ENCODE results near the gene ARHGAP5.

The ARHGAP5 gene

GRCh38 chr14:32087173-32087861 lies 10.2 kb downstream of the ARHGAP5 start:
- Histone ChIP-seq H3K4me1 (ENCODE audit: control insufficient read depth, insufficient read depth, low read length, poor library complexity, severe bottlenecking) (peaks cover 18% of the 10 kb centered on the region), H3K4me3 (ENCODE audit: extremely low read depth, insufficient read depth, low read length, poor library complexity, severe bottlenecking) (no peak overlapping the region), H3K27ac (ENCODE audit: low read depth, low read length, severe bottlenecking) (no peak overlapping the region), H3K36me3 (ENCODE audit: control insufficient read depth, insufficient read depth, low read length) (peaks cover 31% of the 10 kb centered on the region), H3K9me3 (ENCODE audit: control insufficient read depth, low read length) (no peaks in the 10 kb centered on the region)
- WGBS, 2 experiments (ENCODE audit: insufficient coverage in 2 of 2): no CpG with 5 or more reads among the region's 3 CpGs

GRCh38 chr14:32087907-32088306 lies 10.8 kb downstream of the ARHGAP5 start:
- Histone ChIP-seq H3K36me3 (ENCODE audit: control insufficient read depth, insufficient read depth, low read length) (peaks cover 37% of the 10 kb centered on the region), H3K9me3 (ENCODE audit: control insufficient read depth, low read length) (no peaks in the 10 kb centered on the region), H3K4me1 (ENCODE audit: control insufficient read depth, insufficient read depth, low read length, poor library complexity, severe bottlenecking) (peaks cover 14% of the 10 kb centered on the region), H3K27ac (ENCODE audit: low read depth, low read length, severe bottlenecking) (no peak overlapping the region), H3K4me3 (ENCODE audit: extremely low read depth, insufficient read depth, low read length, poor library complexity, severe bottlenecking) (no peak overlapping the region)
- WGBS, 2 experiments (ENCODE audit: insufficient coverage in 2 of 2): 86% methylated on average over 1 of the region's 2 CpGs; no CpG with 5 or more reads in 1 of the 2 experiments

- Histone ChIP-seq H3K36me3 (ENCODE audit: control insufficient read depth, insufficient read depth, low read length) (peaks cover 43% of the 10 kb centered on the region), H3K4me1 (ENCODE audit: control insufficient read depth, insufficient read depth, low read length, poor library complexity, severe bottlenecking) (peaks cover 7% of the 10 kb centered on the region), H3K9me3 (ENCODE audit: control insufficient read depth, low read length) (no peaks in the 10 kb centered on the region), H3K4me3 (ENCODE audit: extremely low read depth, insufficient read depth, low read length, poor library complexity, severe bottlenecking) (no peak overlapping the region), H3K27ac (ENCODE audit: low read depth, low read length, severe bottlenecking) (no peak overlapping the region)
- 90 to 100% methylated on average over 5 of the region's 6 CpGs for whole genome bisulfite sequencing, 2 experiments (ENCODE audit: insufficient coverage in 2 of 2)
Measured at GRCh38 chr14:32090686-32091085, 13.6 kb downstream of the ARHGAP5 start.

GRCh38 chr14:32099473-32099872 lies 22.4 kb downstream of the ARHGAP5 start:
- Histone ChIP-seq H3K27ac (ENCODE audit: low read depth, low read length, severe bottlenecking) (no peak overlapping the region), H3K36me3 (ENCODE audit: control insufficient read depth, insufficient read depth, low read length) (peaks cover 38% of the 10 kb centered on the region), H3K4me1 (ENCODE audit: control insufficient read depth, insufficient read depth, low read length, poor library complexity, severe bottlenecking) (no peaks in the 10 kb centered on the region), H3K9me3 (ENCODE audit: control insufficient read depth, low read length) (no peaks in the 10 kb centered on the region), H3K4me3 (ENCODE audit: extremely low read depth, insufficient read depth, low read length, poor library complexity, severe bottlenecking) (no peak overlapping the region)
- WGBS, 2 experiments (ENCODE audit: insufficient coverage in 2 of 2): 90% methylated on average over 2 of the region's 2 CpGs; no CpG with 5 or more reads in 1 of the 2 experiments

- Histone ChIP-seq H3K36me3 (ENCODE audit: control insufficient read depth, insufficient read depth, low read length) (peaks cover 43% of the 10 kb centered on the region), H3K4me3 (ENCODE audit: extremely low read depth, insufficient read depth, low read length, poor library complexity, severe bottlenecking) (no peak overlapping the region)
- WGBS, 2 experiments (ENCODE audit: insufficient coverage in 2 of 2): 100% methylated on average over 3 of the region's 5 CpGs
Measured at GRCh38 chr14:32100175-32100574, 23.1 kb downstream of the ARHGAP5 start.

GRCh38 chr14:32102152-32102787 lies 25.2 kb downstream of the ARHGAP5 start:
- Histone ChIP-seq H3K9me3 (ENCODE audit: control insufficient read depth, low read length) (no peaks in the 10 kb centered on the region), H3K36me3 (ENCODE audit: control insufficient read depth, insufficient read depth, low read length) (peaks cover 40% of the 10 kb centered on the region), H3K4me1 (ENCODE audit: control insufficient read depth, insufficient read depth, low read length, poor library complexity, severe bottlenecking) (no peaks in the 10 kb centered on the region), H3K27ac (ENCODE audit: low read depth, low read length, severe bottlenecking) (no peak overlapping the region), H3K4me3 (ENCODE audit: extremely low read depth, insufficient read depth, low read length, poor library complexity, severe bottlenecking) (no peak overlapping the region)
- WGBS, 2 experiments (ENCODE audit: insufficient coverage in 2 of 2): 90 to 97% methylated on average over 3 of the region's 3 CpGs

More at GRCh38 chr14:32100175-32100574, 23.1 kb downstream of the ARHGAP5 start:
- no peaks in the 10 kb centered on the region for H3K4me1 ChIP-seq (ENCODE audit: control insufficient read depth, insufficient read depth, low read length, poor library complexity, severe bottlenecking)
- H3K27ac ChIP-seq (ENCODE audit: low read depth, low read length, severe bottlenecking): no peak overlapping the region
- no peaks in the 10 kb centered on the region for H3K9me3 ChIP-seq (ENCODE audit: control insufficient read depth, low read length)

- no peak overlapping the region for H3K4me3 ChIP-seq (ENCODE audit: extremely low read depth, insufficient read depth, low read length, poor library complexity, severe bottlenecking)
- H3K36me3 ChIP-seq (ENCODE audit: control insufficient read depth, insufficient read depth, low read length): peaks cover 39% of the 10 kb centered on the region
- no peaks in the 10 kb centered on the region for H3K9me3 ChIP-seq (ENCODE audit: control insufficient read depth, low read length)
- H3K4me1 ChIP-seq (ENCODE audit: control insufficient read depth, insufficient read depth, low read length, poor library complexity, severe bottlenecking): no peaks in the 10 kb centered on the region
- no peak overlapping the region for H3K27ac ChIP-seq (ENCODE audit: low read depth, low read length, severe bottlenecking)
Measured at GRCh38 chr14:32102968-32103367, 25.9 kb downstream of the ARHGAP5 start.

- no CpG with 5 or more reads among the region's 1 CpG for WGBS, 2 experiments (ENCODE audit: insufficient coverage in 2 of 2)
- Histone ChIP-seq H3K27ac (ENCODE audit: low read depth, low read length, severe bottlenecking) (no peak overlapping the region), H3K36me3 (ENCODE audit: control insufficient read depth, insufficient read depth, low read length) (peaks cover 27% of the 10 kb centered on the region)
Measured at GRCh38 chr14:32104308-32104707, 27.2 kb downstream of the ARHGAP5 start.

GRCh38 chr14:32104803-32105202 lies 27.7 kb downstream of the ARHGAP5 start:
- peaks cover 22% of the 10 kb centered on the region for H3K36me3 ChIP-seq (ENCODE audit: control insufficient read depth, insufficient read depth, low read length)
- H3K27ac ChIP-seq (ENCODE audit: low read depth, low read length, severe bottlenecking): no peak overlapping the region
- no peak overlapping the region for H3K4me3 ChIP-seq (ENCODE audit: extremely low read depth, insufficient read depth, low read length, poor library complexity, severe bottlenecking)
- H3K9me3 ChIP-seq (ENCODE audit: control insufficient read depth, low read length): no peaks in the 10 kb centered on the region
- no peaks in the 10 kb centered on the region for H3K4me1 ChIP-seq (ENCODE audit: control insufficient read depth, insufficient read depth, low read length, poor library complexity, severe bottlenecking)

More at GRCh38 chr14:32104308-32104707, 27.2 kb downstream of the ARHGAP5 start:
- H3K9me3 ChIP-seq (ENCODE audit: control insufficient read depth, low read length): no peaks in the 10 kb centered on the region
- no peak overlapping the region for H3K4me3 ChIP-seq (ENCODE audit: extremely low read depth, insufficient read depth, low read length, poor library complexity, severe bottlenecking)
- no peaks in the 10 kb centered on the region for H3K4me1 ChIP-seq (ENCODE audit: control insufficient read depth, insufficient read depth, low read length, poor library complexity, severe bottlenecking)

GRCh38 chr14:32109676-32110547 lies 32.8 kb downstream of the ARHGAP5 start:
- Histone ChIP-seq H3K9me3 (ENCODE audit: control insufficient read depth, low read length) (no peaks in the 10 kb centered on the region), H3K4me3 (ENCODE audit: extremely low read depth, insufficient read depth, low read length, poor library complexity, severe bottlenecking) (no peak overlapping the region), H3K27ac (ENCODE audit: low read depth, low read length, severe bottlenecking) (peak overlapping the region; percentile 32), H3K36me3 (ENCODE audit: control insufficient read depth, insufficient read depth, low read length) (peaks cover 45% of the 10 kb centered on the region), H3K4me1 (ENCODE audit: control insufficient read depth, insufficient read depth, low read length, poor library complexity, severe bottlenecking) (no peaks in the 10 kb centered on the region)
- 91 to 97% methylated on average over 4 of the region's 7 CpGs for WGBS, 2 experiments (ENCODE audit: insufficient coverage in 2 of 2)
